ENCODE data around the gene PKP4.

DNA sequence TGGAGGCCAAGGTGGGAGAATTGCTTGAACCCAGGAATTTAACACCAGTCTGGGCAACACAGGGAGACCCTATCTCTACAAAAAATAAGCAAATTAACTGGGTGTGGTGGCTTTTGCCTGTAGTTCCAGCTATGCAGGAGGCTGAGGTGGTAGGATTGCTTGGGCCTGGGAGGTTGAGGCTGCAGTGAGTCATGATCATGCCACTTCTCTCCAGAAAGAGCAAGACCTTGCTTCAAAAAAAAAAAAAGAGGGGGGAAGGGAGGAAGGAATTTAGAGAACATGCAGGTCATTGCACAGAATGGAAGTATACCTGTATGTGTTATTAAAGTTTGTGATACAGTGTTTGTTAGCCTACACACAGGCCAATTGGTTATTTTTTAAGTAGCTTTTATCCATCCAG is 25.8 kb downstream of the PKP4 start:
- TF ChIP-seq KDM1A (IDR thresholded peaks at IDR 0.05) = no peak
- no peak for TF ChIP-seq POLR2A (conservative IDR thresholded peaks at IDR 0.05)
- TF ChIP-seq NR2C2 (CRISPR knock-in tag; IDR thresholded peaks at IDR 0.05) = no peak
- TF ChIP-seq NR2C2 (tag; IDR thresholded peaks at IDR 0.05) = no peak
- no peak for TF ChIP-seq MXI1 (IDR thresholded peaks at IDR 0.05; ENCODE audit: low read depth, low read length)
- TF ChIP-seq HDAC6 (IDR thresholded peaks at IDR 0.05; ENCODE audit: low read depth, low read length) = no peak
